ENCODE measurements around the gene DLG2. TPM values are rescaled to one million over a fixed set of nuclear protein-coding genes. Genes with fewer than 3 reads are reported as not detected.
A peak's percentile ranks its signal among the peaks of the same experiment; 100 is the strongest.

DLG2 gene
- total RNA-seq, 1 donor: 1.3 TPM

DNA sequence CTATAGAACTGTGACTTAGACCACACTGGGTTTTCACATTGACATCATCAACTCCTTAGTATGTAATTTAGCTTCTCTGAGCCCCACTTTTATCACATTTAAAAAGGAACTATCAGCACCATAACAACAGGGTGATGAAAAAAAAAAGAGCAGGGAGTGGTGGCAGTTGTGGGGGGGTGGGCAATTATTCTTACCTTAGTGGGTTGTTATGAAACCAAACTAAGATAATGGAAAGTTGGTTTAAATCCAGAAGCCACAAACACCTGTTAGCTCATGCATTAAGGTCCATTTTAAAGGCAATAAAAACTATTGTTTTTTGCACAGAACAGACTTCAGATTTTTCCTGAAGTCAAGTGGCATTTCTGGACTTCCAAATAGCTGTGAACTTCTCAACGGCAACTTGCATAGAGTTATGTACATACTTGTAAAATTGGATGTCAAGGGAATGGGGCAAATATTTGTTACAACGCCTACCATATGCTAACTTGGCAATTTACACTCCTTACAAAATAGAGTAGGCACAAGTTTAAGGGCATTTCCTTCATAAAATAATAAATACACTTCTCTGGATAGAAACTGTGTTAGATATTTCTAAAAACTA lies 793.6 kb downstream of the DLG2 start:
- no peak for DNase-seq (ENCODE audit: low read depth)
- TF ChIP-seq CTCF (IDR thresholded peaks at IDR 0.05; ENCODE audit: insufficient read depth, low read depth, low read length): no peak
- H3K4me3 ChIP-seq (ENCODE audit: low read depth, low read length): no peak overlapping the region

GRCh38 chr11:84830372-84830771 lies 796.8 kb downstream of the DLG2 start:
- DNase-seq (ENCODE audit: low read depth): no peak
- no peak overlapping the region for H3K4me3 ChIP-seq (ENCODE audit: low read depth, low read length)
- TF ChIP-seq CTCF (IDR thresholded peaks at IDR 0.05; ENCODE audit: insufficient read depth, low read depth, low read length): no peak

DNA sequence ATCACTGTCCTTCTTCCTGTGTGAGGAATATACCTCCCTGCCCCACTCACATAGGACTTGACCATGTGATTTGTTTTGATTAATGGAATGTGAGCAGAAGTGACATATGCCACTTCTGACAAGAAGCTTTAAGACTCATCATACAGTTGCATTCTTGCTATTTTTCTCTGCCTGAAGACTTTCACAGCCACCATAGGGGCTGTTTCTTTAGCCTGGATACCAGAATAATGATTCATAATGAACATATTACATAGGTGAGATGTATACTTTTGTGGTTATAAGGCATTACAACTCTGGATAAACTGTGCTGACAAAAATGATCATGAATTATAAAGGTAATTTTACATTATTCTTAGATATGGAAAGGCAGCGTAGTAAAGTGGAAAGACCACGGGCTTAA lies 798.0 kb downstream of the DLG2 start:
- no peak for DNase-seq (ENCODE audit: low read depth)
- H3K4me3 ChIP-seq (ENCODE audit: low read depth, low read length): no peak overlapping the region
- TF ChIP-seq CTCF (IDR thresholded peaks at IDR 0.05; ENCODE audit: insufficient read depth, low read depth, low read length): no peak

GRCh38 chr11:84828616-84829015 lies 798.5 kb downstream of the DLG2 start:
- H3K4me3 ChIP-seq (ENCODE audit: low read depth, low read length): no peak overlapping the region
- DNase-seq (ENCODE audit: low read depth): no peak
- no peak for TF ChIP-seq CTCF (IDR thresholded peaks at IDR 0.05; ENCODE audit: insufficient read depth, low read depth, low read length)

DNA sequence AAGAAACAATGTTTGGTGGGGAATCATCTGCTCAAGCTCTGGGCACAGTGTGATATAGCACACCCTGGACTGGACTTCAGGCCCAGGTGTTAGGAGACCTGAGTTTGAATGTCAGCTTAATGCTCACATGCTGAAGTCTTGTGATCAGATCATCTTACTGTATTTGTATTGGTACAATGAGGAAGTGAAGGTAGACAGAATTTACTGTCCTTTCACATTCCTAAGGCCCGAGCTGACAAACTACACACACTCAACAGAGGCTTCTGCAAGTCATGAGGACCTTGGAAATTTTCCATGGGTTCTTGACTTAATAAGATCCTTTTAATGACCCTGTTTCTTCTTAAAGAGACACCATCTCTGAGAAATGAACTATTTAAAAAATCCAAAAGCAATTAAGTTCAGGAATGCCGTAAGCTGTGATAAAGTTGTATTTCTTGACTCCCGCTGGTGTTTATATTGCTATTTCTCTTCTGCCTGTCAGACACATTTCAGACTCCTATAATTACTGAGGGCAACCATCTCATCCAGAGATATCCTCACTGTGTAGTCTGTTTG lies 802.0 kb downstream of the DLG2 start:
- no peak for TF ChIP-seq CTCF (IDR thresholded peaks at IDR 0.05; ENCODE audit: insufficient read depth, low read depth, low read length)
- H3K4me3 ChIP-seq (ENCODE audit: low read depth, low read length): no peak overlapping the region
- DNase-seq (ENCODE audit: low read depth): peak; percentile 2

DNA sequence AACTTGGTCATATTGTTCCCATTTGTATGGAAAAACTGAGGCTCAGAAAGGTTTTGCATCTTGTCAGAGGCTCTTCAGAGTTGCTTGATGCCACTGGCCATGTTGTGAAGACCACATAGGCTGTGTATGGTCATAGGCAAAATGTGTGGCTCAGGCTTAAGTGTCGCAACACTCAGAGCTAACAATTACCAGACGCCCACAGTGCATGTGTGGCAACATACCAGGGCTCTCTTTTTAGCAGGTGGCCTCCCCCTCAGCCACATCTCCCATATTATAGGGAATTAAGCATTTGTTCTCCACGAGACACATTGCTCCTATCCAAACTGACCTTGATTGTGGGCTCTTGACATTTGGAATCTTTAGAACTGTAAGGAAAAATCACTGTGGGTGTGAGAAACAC lies 802.5 kb downstream of the DLG2 start:
- no peak for DNase-seq (ENCODE audit: low read depth)
- no peak overlapping the region for H3K4me3 ChIP-seq (ENCODE audit: low read depth, low read length)
- no peak for TF ChIP-seq CTCF (IDR thresholded peaks at IDR 0.05; ENCODE audit: insufficient read depth, low read depth, low read length)

GRCh38 chr11:84819537-84819936 lies 807.6 kb downstream of the DLG2 start:
- DNase-seq (ENCODE audit: low read depth): no peak
- TF ChIP-seq CTCF (IDR thresholded peaks at IDR 0.05; ENCODE audit: insufficient read depth, low read depth, low read length): no peak
- H3K4me3 ChIP-seq (ENCODE audit: low read depth, low read length): no peak overlapping the region
